Lower leg skin (tissue), 4 donors: ENCODE measurements around the gene DOCK3. TPM values are rescaled to one million over a fixed set of nuclear protein-coding genes. Genes with fewer than 3 reads are reported as not detected.

Source experiments
- DNase-seq, 2 donors: peaks; one replicate each; pipeline ENCODE4 v3.0.0-alpha.2; 2019; ENCODE audit warnings: low spot score in 2 of 2
- H3K4me3 ChIP-seq: fragments of 200-600 bp; sonication (generic); 2 replicates; pipeline ENCODE4 v1.5.1; 2017; ENCODE audit warnings: mild to moderate bottlenecking, low read depth; ENCODE audit not compliant: poor library complexity, severe bottlenecking
- POLR2A ChIP-seq, 2 donors: fragments of 450-650 bp; IDR thresholded peaks; one replicate each; pipeline ENCODE4 v1.6.1; 2016 to 2017; ENCODE audit warnings: antibody characterized with exemption in 2 of 2, mild to moderate bottlenecking in 1 of 2, moderate library complexity in 1 of 2
- WGBS, 2 donors: methylation state at CpG; one replicate each; pipeline ENCODE4 v1.1.5; 2018; 5-methylcytosine and 5-hydroxymethylcytosine counted together
- intact Hi-C: fragments of 100-400 bp; cut with DNase I; formaldehyde crosslinking; loops from one replicate; pipeline ENCODE4 v1.15.0; 2023; ENCODE audit warnings: low total_unique reads
- total RNA-seq, 4 donors: library from RNA; depleted of rRNA; stranded (reverse); fragments of >200 nt; gene quantifications; one replicate each; pipeline ENCODE4 v1.1.0, GENCODE V29; 2016
- TF ChIP-seq, protein P1 (sequence below), 3 donors: fragments of 450-650 bp; IDR thresholded peaks; one replicate each; pipeline ENCODE4 v1.5.1; 2016; ENCODE audit warnings: antibody characterized with exemption in 3 of 3, mild to moderate bottlenecking in 3 of 3, moderate library complexity in 2 of 3

The DOCK3 gene
- total RNA-seq, 4 donors from 2014 or later, result 2.0 to 4.5 (median 3.0) TPM

DNA sequence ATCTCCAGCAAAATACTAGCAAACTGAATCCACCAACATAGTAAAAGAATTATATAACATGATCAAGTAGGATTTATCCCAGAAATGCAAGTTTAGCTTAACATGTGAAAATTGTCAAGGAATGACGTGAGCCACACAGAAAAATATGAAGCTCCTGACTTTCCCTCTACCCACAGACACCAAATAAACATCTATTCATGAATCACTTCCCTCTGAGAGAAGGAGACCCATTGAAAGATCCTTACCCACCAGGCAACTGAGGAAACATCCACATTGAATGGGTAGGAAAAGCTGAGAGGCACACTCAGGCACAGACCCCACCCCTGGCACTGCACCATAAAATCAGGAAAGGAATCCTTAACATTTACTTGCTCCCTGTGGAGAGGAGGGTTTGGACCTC is 608.2 kb downstream of the DOCK3 start:
- DNase-seq, result no peak
- TF ChIP-seq, protein P1, sequence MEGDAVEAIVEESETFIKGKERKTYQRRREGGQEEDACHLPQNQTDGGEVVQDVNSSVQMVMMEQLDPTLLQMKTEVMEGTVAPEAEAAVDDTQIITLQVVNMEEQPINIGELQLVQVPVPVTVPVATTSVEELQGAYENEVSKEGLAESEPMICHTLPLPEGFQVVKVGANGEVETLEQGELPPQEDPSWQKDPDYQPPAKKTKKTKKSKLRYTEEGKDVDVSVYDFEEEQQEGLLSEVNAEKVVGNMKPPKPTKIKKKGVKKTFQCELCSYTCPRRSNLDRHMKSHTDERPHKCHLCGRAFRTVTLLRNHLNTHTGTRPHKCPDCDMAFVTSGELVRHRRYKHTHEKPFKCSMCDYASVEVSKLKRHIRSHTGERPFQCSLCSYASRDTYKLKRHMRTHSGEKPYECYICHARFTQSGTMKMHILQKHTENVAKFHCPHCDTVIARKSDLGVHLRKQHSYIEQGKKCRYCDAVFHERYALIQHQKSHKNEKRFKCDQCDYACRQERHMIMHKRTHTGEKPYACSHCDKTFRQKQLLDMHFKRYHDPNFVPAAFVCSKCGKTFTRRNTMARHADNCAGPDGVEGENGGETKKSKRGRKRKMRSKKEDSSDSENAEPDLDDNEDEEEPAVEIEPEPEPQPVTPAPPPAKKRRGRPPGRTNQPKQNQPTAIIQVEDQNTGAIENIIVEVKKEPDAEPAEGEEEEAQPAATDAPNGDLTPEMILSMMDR (IDR thresholded peaks at IDR 0.05), result no peak
- TF ChIP-seq POLR2A (IDR thresholded peaks at IDR 0.05), result no peak
- 66 to 75% methylated on average over 1 of the region's 1 CpG for WGBS, 2 donors
- intact Hi-C loops, result no loop called here
- H3K4me3 ChIP-seq, result no peak overlapping the region

DNA sequence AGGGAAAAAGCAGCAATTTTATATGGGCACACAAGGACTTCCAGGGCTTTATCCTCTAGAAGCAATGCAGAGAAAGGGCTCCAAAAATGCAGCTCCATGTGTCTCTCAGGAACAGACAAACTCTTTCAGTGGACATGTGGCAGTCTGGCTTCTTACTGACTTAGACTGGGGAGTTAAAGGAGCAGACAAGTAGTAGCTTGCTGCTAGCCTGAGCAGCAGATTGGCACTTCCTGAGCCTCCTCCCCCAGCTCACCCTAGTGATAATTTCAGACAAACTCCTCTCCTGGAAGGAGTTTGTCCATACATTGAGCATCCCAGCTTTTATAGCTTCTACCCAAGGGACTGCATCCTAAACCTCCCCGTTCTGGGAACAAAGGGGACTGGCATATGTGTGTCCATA is 608.7 kb downstream of the DOCK3 start:
- TF ChIP-seq POLR2A (IDR thresholded peaks at IDR 0.05), result no peak
- TF ChIP-seq, protein P1 (IDR thresholded peaks at IDR 0.05), result no peak
- DNase-seq, result no peak
- WGBS, 2 donors, result 57 to 59% methylated on average over 1 of the region's 1 CpG
- intact Hi-C loops, result no loop called here
- no peak overlapping the region for H3K4me3 ChIP-seq

DNA sequence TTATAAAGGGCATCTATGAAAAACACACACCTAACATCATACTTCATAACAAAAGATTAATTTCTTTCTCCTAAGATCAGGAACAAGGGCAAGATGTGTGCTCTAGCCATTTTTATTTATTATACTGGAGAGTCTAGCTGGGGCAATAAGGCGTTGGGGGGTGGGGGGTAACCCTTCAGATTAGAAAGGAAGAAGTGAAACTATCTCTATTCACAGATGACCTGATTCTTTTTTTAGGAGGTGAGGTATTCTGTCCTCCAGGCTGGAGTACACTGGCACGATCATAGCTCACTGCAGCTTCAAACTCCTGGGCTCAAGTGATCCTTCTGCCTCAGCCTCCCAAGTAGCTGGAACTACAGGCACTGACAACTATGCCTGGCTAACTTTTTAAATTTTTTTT is 620.9 kb downstream of the DOCK3 start:
- 72 to 78% methylated on average over 2 of the region's 2 CpGs for WGBS, 2 donors
- H3K4me3 ChIP-seq, result no peak overlapping the region
- DNase-seq, result no peak
- TF ChIP-seq, protein P1 (IDR thresholded peaks at IDR 0.05), result no peak
- no peak for TF ChIP-seq POLR2A (IDR thresholded peaks at IDR 0.05)
- intact Hi-C loops, result no loop called here

DNA sequence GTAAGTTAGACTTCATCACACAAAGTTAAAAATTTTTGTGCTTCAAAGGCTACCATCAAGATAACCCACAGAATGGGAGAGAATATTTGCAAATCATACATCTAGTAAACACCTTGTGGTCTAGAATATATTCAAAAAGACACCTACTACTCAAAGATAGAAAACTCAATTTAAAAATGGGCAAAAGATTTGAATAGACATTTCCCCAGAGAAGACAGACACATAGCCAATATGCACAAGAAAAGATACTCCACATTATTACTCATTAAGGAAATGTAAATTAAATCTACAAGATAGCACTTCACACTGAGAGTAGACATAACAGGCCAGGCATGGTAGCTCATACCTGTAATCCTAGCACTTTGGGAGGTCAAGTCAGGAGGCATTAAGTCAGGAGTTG is 622.6 kb downstream of the DOCK3 start:
- intact Hi-C loops, result no loop called here
- DNase-seq, result no peak
- H3K4me3 ChIP-seq, result no peak overlapping the region
- no peak for TF ChIP-seq POLR2A (IDR thresholded peaks at IDR 0.05)
- TF ChIP-seq, protein P1 (IDR thresholded peaks at IDR 0.05), result no peak

DNA sequence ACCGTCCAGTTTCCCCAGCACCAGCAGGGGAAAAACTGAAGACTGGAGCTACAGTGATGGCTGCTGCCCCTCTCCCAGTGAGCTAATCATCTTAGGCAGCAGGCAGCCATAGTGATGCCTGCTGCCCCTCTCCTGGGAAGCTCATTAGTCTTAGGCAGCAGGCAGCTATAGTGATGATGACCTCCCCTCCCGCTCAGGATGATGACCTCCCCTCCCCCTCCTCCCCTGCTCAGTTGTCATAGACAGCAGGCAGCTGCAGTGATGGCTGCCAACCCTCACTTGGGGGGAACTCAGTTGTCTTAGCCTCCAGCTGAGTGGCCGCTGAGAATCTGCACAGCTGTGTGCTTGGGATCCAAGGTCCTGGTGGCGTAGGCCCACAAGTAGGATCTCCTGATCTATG is 629.5 kb downstream of the DOCK3 start:
- no peak for DNase-seq
- TF ChIP-seq, protein P1 (IDR thresholded peaks at IDR 0.05), result no peak
- TF ChIP-seq POLR2A (IDR thresholded peaks at IDR 0.05), result no peak
- H3K4me3 ChIP-seq, result no peak overlapping the region
- WGBS, 2 donors, result 61 to 64% methylated on average over 4 of the region's 4 CpGs
- intact Hi-C loops, result no loop called here

DNA sequence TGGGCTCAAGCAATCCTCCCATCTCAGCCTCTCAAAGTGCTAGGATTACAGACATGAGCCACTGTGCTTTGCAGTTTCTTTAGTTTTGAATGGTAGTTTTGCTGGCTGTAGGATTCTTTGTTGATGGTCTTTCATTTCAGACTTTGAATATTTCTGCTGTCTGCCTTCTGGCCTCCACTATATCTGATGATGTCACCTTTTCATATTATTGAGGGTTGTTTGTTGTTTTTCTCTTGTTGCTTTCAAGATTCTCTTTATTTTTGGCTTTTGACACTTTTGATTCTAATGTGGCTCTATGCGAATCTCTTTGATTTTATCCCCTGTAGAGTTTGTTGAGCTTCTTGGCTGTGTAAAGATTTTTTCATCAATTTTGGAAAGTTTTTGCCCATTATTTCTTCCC is 631.4 kb downstream of the DOCK3 start:
- TF ChIP-seq, protein P1 (IDR thresholded peaks at IDR 0.05), result no peak
- no peak for TF ChIP-seq POLR2A (IDR thresholded peaks at IDR 0.05)
- H3K4me3 ChIP-seq, result no peak overlapping the region
- intact Hi-C loops, result no loop called here
- WGBS, 2 donors, result 90 to 94% methylated on average over 1 of the region's 1 CpG
- DNase-seq, result no peak
